ENCODE results near the gene CCDC88C.
"Not testable (repeated sequence)": the region's sequence is repeated elsewhere in the genome, so short reads cannot be mapped to it uniquely, and the experiment has no call there.

The CCDC88C gene

GRCh38 chr14:91267965-91268437 lies 149.6 kb downstream of the CCDC88C start:
- DNase-seq (ENCODE audit: low read depth in 2 of 2) = no peak

GRCh38 chr14:91266276-91266675 lies 151.3 kb downstream of the CCDC88C start:
- not testable (repeated sequence) for DNase-seq (ENCODE audit: low read depth in 2 of 2)

- DNase-seq (ENCODE audit: low read depth in 2 of 2) = no peak
These were observed 152.2 kb downstream of the CCDC88C start for GRCh38 chr14:91265404-91265803.

DNA sequence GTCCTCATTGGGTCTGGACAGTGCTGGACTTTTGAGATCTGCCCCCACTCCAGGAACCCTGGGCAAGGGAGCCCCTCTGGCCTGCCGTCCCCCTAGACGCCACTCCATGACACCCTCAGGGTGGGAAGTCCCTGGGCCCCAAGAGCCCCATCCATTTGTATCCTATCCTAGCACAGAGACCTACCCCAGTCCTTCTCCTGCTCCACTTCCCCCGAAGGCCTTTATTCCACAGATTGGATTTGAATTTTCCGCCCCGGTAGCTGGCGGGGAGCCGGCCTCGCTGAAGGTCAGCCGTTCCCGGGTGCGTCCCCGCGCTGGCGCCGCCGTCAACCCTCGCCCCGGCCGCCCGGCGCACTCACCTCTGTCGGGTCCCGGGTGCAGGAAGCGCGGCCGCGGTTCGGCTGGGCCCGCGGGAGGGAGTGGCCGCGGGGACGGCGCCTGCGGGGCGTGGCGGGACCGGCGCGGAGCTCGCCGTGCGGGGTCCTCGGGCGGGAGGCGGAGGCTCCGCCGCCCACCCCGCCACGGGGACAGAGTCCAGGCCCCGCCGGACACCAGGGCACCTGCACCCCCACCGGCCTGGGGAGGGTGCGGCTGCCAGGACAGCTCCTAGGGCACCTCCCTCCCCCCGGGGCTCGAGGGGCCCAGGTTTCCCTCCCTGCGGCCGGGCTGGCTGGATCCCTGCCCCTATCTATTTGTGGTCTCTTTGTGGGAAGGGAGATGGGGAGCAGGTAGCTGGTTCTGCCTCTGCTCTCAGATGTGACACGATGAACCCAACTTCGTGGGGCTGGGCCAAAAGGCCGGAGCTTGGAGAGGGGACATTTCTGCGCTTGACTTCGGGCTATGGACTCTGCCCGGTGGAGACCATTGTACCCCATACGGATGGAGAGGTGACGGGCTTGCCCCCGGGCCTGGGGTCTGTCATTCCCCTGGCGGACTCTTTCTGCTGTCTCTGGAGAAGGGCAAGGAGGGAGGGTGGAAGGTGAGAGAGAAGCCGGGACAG lies 153.2 kb downstream of the CCDC88C start:
- no peak for DNase-seq (ENCODE audit: low read depth in 2 of 2)

DNA sequence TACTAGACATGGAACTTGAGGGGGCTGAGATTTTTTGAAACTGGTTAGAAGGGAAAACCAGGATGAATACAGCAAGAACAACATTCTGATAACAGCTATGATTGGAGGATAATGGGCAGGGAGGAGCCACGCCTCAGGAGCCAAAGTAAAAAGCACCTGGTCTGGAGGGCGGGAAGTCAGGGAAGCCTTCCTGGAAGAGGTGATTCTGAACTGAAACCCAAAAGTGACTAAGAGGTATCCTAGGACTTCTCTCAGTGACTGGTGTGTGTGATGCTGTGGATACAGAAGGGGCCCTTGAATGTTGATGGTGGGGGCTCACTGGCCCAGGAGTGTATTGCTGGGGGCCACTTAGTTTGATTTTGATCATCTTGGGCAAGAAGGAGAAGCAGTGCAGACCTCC lies 154.3 kb downstream of the CCDC88C start:
- no peak for DNase-seq (ENCODE audit: low read depth in 2 of 2)

- DNase-seq (ENCODE audit: low read depth in 2 of 2) = no peak
These were observed 155.6 kb downstream of the CCDC88C start for GRCh38 chr14:91261986-91262549.

DNA sequence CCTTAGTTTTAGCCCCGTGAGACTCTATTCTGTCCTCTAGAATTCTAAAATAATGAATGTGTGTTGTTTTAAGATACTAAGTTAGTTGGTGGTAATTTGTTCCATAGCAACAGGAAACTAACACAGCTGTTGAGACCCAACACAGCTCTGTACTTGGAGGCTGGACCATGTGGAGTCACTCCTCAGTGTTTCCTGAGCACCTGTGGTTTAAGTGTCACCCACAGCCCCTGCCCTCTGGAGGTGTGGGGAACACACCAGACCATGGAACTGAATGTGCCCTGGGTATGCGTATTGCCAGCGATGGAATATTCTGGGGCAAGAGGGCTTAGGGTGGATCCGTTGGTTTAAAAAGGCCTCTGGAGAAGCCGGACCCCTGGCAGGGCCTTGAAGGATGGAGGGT lies 156.5 kb downstream of the CCDC88C start:
- no peak for DNase-seq (ENCODE audit: low read depth in 2 of 2)

DNA sequence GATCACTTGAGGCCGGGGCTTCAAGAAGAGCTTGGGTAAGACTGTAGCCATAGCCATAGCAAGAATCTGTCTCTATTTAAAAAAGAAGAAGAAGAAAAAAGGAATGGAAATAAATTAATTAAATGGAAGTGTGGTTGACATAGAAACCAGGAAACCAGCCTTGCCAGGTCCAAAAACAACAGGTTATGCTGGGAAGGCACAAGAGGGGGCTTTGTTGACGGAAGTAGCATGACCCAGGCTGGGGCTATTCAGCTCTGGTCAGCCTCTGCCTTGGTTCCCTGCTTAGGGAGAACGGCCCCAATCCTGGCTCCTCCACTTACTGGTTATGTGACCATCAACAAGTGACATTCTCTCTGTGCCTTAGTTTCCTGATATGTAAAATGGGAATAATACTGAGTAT lies 158.7 kb downstream of the CCDC88C start:
- no peak for DNase-seq (ENCODE audit: low read depth in 2 of 2)

DNA sequence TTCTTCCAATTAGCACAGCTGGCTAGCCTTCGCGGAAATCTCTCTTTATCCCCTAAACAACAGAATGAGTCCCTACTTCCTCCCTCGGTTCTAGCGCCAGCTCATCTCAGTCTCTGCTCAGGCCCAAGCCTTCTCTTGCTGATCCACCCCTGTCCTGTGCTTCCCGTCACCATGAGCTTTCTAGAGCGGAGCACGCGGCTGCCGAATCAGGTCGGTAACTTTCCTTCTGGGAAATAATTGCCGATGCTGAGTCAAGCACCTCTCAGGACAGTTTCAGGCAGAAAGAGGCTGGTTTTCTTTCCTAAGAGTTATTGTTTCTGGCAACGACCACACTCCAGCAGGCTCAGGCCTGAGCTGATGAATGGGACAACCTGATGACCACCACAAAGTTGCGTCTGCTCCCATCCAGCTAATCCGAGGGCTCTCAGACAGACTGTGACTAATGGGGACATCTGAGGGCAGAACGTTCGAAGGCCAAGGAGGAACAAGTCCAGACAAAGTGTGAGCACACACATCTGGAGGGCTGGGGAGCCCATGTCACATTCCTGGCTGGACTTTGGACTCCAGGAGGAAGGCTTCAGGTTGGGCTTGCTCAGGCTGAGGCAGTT lies 159.5 kb downstream of the CCDC88C start:
- DNase-seq (ENCODE audit: low read depth in 2 of 2) = no peak

DNA sequence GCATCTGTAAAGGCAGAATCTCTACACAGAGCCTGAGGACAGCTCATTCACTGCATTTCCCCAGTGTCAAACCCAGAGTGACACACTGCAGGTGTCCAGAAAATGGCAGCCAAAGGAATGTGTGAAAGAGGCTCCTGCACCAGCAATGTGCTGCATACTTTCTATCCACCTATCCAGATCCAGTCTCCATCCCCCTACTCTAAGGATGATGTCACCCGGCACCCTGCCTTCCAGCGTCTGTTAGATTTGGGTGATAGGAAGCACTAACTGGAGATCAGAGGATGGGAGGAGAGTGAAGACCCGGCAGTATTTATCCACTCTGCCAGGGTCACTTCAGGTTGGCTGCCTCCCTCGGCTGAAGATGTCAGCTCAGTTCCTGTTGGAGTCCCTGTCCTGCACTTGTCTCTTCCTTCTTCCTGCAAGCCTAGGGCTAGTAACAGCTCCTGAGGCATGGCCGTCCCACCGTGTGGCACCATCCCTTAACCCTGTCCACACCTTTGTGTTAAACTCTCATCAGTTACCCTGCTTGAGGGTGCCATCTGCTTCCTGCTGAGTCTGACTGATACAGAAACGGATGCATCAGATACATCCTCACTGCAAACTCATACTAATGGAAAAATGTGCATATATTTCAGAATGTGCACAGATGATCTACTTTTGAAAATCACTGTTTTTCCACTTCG lies 160.2 kb downstream of the CCDC88C start:
- DNase-seq (ENCODE audit: low read depth in 2 of 2) = no peak

DNA sequence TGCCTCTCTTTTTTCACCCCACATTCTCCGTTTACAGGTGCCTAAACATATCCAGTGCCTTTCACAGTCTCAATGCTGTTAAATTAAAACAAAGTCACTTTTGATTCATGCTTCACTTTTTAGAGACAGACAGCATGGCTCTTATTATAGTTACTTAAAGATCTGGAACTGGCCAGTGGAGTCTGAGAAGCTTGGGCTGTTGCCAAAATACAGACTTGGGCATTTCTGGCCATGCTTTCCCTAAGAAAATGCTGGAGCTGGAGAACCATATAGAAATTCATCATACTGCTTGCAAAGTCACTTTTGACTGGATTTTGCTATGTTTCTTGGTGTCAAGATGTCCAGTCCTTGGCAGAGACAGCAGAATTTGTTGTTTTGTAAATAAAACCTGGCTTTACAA lies 161.0 kb downstream of the CCDC88C start:
- no peak for DNase-seq (ENCODE audit: low read depth in 2 of 2)

DNA sequence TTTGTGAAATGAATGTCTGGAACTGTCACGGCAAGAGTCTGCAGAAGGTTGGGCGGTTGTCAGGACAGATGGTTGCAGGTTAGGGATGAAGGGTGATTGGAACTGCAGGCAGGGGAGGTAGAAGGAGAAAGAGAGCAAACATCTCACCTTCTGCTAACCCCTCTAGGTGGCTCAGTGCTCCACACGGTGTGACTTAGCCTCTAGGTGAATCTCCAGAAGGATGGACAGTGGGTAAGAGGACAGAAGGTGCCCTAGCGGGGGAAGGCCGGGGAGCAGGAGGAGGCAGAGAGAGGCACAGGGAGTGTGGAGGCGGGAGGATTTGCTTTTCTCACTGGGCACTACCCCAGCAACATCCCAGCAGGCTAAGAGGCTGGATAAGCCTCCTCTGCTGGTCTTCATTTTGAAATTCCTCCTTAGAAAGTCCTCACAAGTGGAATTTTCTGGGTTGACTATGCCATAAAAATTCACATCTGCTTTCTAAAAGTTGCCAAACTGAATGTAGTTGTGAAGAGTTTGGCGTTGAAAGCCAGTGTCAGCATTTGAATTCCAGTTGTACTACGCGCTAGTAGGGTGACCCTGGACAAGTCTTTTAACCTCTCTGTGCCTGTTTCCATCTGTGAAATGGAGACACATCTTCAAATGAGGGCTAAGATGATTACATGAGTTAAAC lies 162.5 kb downstream of the CCDC88C start:
- no peak for DNase-seq (ENCODE audit: low read depth in 2 of 2)

DNA sequence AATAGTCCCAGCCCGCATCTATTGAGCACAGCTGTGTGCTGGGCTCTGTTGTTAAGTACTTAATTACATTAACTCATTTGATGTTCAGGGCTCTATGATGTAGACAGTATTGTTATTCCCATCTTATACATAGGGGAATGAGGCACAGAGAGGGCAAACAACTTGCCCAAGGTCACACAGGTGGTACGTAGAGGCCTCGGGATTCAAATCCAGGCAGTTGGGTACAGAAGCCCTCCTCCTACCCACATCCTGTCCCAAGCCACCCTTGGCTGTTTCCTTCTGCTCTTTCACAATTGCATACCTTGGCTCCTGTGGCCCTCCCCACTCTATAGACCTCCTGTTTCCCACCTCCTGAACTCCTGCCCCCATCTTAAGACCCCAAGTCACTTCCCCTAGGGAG lies 163.2 kb downstream of the CCDC88C start:
- DNase-seq (ENCODE audit: low read depth in 2 of 2) = no peak

DNA sequence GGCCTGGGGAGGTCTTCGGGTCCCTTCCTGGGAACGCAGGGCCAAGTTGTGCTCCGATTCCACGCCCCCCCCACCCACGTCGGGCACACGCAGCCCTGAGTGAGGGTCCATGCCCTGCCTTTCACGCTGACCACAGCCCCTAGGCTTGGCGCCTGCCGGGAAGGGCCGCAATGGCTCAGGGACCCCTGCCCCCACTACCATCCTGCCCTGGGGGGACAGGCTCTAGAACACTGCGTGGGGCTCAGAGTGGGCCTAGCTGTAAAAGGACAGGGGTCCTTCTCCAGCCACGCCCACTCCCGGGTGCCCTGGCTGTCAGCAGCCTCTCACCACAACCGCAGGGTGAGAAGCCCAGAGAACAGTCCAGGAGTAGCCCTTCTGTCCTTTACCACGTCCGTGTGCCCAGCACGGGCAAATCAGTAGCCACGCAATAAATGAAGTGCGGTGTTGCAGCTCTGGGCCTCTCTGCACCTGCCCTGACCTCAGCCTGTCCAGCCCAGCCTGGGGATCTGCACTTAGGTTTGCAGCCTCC lies 163.8 kb downstream of the CCDC88C start:
- no peak for DNase-seq (ENCODE audit: low read depth in 2 of 2)

DNA sequence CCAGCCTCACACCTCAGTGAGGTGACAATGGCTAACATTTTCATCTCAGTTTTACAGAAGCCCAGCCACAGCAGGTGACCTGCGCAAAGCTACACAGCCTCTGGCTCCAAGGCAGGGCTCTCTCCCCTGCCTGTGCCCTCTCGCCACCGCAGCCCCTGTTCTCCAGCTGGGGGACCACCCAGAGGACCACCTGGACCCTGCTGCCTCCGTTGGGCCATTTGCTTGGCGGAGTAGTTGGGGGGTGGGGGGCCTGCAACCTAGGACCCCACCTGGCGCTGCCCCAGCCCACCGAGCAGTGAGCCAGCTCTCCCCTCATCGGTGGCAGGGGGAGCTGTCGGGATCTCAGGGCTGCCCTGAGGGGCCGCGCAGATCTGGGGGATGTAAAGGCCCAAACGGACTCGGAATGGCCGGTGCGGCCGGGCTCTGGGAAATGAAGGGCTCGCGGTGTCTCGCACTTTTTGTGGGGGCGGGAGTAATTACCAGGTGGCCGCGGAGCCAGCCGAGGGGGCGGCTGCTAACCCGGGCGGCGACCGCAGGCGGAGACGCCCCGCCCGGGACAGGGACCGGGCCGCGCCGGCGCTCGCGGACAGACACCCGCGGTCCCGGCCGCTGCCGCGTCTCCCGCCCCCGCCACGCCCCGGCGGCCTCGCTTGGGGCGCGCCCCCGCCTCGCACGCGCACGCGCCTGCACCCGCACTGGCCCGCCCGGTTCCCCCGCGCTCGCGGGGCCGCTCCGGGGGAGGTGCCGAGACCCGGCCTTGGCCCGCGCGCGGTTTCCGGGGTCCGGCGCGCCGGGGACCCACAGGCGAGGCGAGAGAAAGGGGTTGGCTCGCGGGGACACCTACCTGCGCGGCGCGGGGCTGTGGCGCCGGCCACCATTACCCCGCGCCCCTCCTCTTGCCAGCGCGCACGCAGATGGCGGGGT lies 164.5 kb downstream of the CCDC88C start:
- peak in 1 of 2 donors; percentile 32 for DNase-seq (ENCODE audit: low read depth in 2 of 2)

DNA sequence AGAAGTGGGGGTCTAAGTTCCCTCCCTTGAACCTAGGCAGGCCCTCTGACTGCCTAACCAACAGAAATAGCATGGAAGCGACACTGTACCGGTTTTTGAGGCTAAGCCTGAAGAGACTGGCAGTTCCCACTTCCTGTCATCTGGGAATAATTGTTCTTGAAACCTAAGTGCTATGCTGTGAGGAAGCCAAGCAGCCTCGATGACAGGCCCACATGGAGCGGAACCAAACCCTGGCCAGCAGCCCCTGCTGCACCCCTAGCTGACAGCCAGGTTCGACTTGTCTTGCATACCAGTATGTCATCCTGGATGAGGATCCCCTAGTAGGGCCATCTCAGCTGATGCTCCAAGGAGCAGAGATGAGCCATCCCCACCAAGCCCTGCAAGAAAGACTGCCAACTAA lies 166.7 kb downstream of the CCDC88C start:
- no peak for DNase-seq (ENCODE audit: low read depth in 2 of 2)

GRCh38 chr14:91249841-91250616 lies 167.6 kb downstream of the CCDC88C start:
- no peak for DNase-seq (ENCODE audit: low read depth in 2 of 2)

GRCh38 chr14:91246051-91246852 lies 171.4 kb downstream of the CCDC88C start:
- no peak for DNase-seq (ENCODE audit: low read depth in 2 of 2)

Measured in stimulated activated CD8-positive, alpha-beta memory T cell treated with anti-CD3 and anti-CD28 coated beads, Interleukin-7, amount 100 ng/mL, for 1 hour (primary cell).